GM12878 (cell line): ENCODE data around the gene CNTRL. TPM values are rescaled to one million over a fixed set of nuclear protein-coding genes. Genes with fewer than 3 reads are reported as not detected.

Source experiments
- ATF7 ChIP-seq: fragments of 450-650 bp; IDR thresholded peaks from 2 replicates; pipeline ENCODE4 v1.6.1; 2016; ENCODE audit warnings: low read depth, mild to moderate bottlenecking
- CBX5 ChIP-seq: sonication (generic); IDR thresholded peaks from 2 replicates; pipeline ENCODE4 v1.6.1; 2016; ENCODE audit warnings: low read depth, moderate library complexity, mild to moderate bottlenecking, inconsistent platforms
- CEBPB ChIP-seq, 2 experiments: fragments of 150-350 bp in 1 of 2; IDR thresholded peaks; 2 replicates each; pipeline ENCODE4 v1.6.1; 2012 to 2014; ENCODE audit warnings: low read depth in 2 of 2, low read length in 2 of 2, borderline replicate concordance in 1 of 2, inconsistent platforms in 1 of 2
- CUX1 ChIP-seq: IDR thresholded peaks from 2 replicates; pipeline ENCODE4 v1.6.1; 2012; ENCODE audit warnings: improper control_type of control experiment, low read depth, low read length; ENCODE audit not compliant: insufficient replicate concordance
- FOS ChIP-seq: IDR thresholded peaks from 3 replicates; pipeline ENCODE4 v1.6.1; 2011; ENCODE audit warnings: borderline replicate concordance; ENCODE audit not compliant: insufficient read length; ENCODE audit errors: extremely low read depth
- HDGF ChIP-seq: fragments of 450-650 bp; IDR thresholded peaks from 2 replicates; pipeline ENCODE4 v1.6.1; 2016; ENCODE audit warnings: antibody characterized with exemption
- IRF4 ChIP-seq: IDR thresholded peaks from 2 replicates; pipeline ENCODE4 v1.6.1; 2011; ENCODE audit warnings: low read depth, low read length
- JUNB ChIP-seq: IDR thresholded peaks from 2 replicates; pipeline ENCODE4 v1.6.1; 2016; ENCODE audit warnings: antibody characterized with exemption, mild to moderate bottlenecking
- NBN ChIP-seq: fragments of 450-650 bp; IDR thresholded peaks from 2 replicates; pipeline ENCODE4 v1.6.1; 2016
- RAD21 ChIP-seq: IDR thresholded peaks from 2 replicates; pipeline ENCODE4 v1.6.1; 2011; ENCODE audit warnings: mild to moderate bottlenecking, low read depth, low read length, moderate library complexity; ENCODE audit not compliant: insufficient read depth
- RUNX3 ChIP-seq: IDR thresholded peaks from 2 replicates; pipeline ENCODE4 v1.6.1; 2012; ENCODE audit warnings: low read length, inconsistent platforms
- SMARCA5 ChIP-seq: fragments of 450-650 bp; IDR thresholded peaks from 2 replicates; pipeline ENCODE4 v1.6.1; 2017; ENCODE audit warnings: mild to moderate bottlenecking
- SPI1 ChIP-seq: IDR thresholded peaks from 2 replicates; pipeline ENCODE4 v1.6.1; 2011; ENCODE audit warnings: low read depth, mild to moderate bottlenecking, low read length, moderate library complexity, borderline replicate concordance; ENCODE audit not compliant: insufficient read depth
- ZNF217 ChIP-seq: fragments of 450-650 bp; IDR thresholded peaks from 2 replicates; pipeline ENCODE4 v1.6.1; 2017; ENCODE audit warnings: antibody characterized with exemption, mild to moderate bottlenecking
- polyA plus RNA-seq, 11 experiments: library from polyadenylated mRNA; depleted of rRNA in 4 of 11; unstranded in 6 of 11; stranded (reverse) in 5 of 11; fragments of >200 nt; fragmentation: Nextera tagmentation in 4 of 11; fragmentation: Illumina TruSeq in 1 of 11; extraction: Ambion mirVana in 4 of 11; extraction: Trizol in 1 of 11; gene quantifications; 1 replicate in 1 of 11; 2 replicates in 10 of 11; pipeline versions ENCODE4 v1.2.1 to v1.2.3, GENCODE V29; 2011 to 2016; ENCODE audit warnings: inconsistent platforms in 2 of 11, missing spikeins in 2 of 11, low read depth in 1 of 11
- total RNA-seq, 4 experiments: library from RNA; depleted of rRNA in 3 of 4; stranded (reverse); fragments of >200 nt in 3 of 4; fragmentation: Illumina TruSeq in 1 of 4; extraction: Trizol in 1 of 4; gene quantifications; 2 replicates each; pipeline versions ENCODE4 v1.2.1 to v1.2.3, GENCODE V29; 2013 to 2021
- TF ChIP-seq, protein P1 (sequence below): fragments of 450-650 bp; IDR thresholded peaks from 2 replicates; pipeline ENCODE4 v1.6.1; 2017; ENCODE audit warnings: mild to moderate bottlenecking, moderate library complexity
- TF ChIP-seq, protein P2 (sequence below): IDR thresholded peaks from 2 replicates; pipeline ENCODE4 v1.6.1; 2012; ENCODE audit warnings: low read length, inconsistent platforms

CNTRL gene
- total and polyA plus RNA-seq, 10 of the 15 experiments (the other 5 are each of a cell fraction or from before 2014, with no cell fraction given), result 20.0 to 65.4 (median 38.8) TPM

- TF ChIP-seq, protein P1, sequence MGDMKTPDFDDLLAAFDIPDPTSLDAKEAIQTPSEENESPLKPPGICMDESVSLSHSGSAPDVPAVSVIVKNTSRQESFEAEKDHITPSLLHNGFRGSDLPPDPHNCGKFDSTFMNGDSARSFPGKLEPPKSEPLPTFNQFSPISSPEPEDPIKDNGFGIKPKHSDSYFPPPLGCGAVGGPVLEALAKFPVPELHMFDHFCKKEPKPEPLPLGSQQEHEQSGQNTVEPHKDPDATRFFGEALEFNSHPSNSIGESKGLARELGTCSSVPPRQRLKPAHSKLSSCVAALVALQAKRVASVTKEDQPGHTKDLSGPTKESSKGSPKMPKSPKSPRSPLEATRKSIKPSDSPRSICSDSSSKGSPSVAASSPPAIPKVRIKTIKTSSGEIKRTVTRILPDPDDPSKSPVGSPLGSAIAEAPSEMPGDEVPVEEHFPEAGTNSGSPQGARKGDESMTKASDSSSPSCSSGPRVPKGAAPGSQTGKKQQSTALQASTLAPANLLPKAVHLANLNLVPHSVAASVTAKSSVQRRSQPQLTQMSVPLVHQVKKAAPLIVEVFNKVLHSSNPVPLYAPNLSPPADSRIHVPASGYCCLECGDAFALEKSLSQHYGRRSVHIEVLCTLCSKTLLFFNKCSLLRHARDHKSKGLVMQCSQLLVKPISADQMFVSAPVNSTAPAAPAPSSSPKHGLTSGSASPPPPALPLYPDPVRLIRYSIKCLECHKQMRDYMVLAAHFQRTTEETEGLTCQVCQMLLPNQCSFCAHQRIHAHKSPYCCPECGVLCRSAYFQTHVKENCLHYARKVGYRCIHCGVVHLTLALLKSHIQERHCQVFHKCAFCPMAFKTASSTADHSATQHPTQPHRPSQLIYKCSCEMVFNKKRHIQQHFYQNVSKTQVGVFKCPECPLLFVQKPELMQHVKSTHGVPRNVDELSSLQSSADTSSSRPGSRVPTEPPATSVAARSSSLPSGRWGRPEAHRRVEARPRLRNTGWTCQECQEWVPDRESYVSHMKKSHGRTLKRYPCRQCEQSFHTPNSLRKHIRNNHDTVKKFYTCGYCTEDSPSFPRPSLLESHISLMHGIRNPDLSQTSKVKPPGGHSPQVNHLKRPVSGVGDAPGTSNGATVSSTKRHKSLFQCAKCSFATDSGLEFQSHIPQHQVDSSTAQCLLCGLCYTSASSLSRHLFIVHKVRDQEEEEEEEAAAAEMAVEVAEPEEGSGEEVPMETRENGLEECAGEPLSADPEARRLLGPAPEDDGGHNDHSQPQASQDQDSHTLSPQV, result no peak
- TF ChIP-seq NBN (no peak), HDGF (no peak), JUNB (peak; percentile 31), CUX1 (no peak), CEBPB (IDR thresholded peaks at IDR 0.05; ENCODE audit: borderline replicate concordance in 1 of 2, low read depth in 2 of 2, low read length in 2 of 2) (no peak), SPI1 (no peak), FOS (no peak), ATF7 (no peak), CBX5 (no peak), RUNX3 (peak; percentile 64), ZNF217 (no peak), SMARCA5 (no peak), IRF4 (0 out of 2 replicates have a peak, but pooled peaks have one; percentile 13), RAD21 (no peak)
- TF ChIP-seq, protein P2, sequence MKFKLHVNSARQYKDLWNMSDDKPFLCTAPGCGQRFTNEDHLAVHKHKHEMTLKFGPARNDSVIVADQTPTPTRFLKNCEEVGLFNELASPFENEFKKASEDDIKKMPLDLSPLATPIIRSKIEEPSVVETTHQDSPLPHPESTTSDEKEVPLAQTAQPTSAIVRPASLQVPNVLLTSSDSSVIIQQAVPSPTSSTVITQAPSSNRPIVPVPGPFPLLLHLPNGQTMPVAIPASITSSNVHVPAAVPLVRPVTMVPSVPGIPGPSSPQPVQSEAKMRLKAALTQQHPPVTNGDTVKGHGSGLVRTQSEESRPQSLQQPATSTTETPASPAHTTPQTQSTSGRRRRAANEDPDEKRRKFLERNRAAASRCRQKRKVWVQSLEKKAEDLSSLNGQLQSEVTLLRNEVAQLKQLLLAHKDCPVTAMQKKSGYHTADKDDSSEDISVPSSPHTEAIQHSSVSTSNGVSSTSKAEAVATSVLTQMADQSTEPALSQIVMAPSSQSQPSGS, result no peak
Observed at GRCh38 chr9:121210536-121210935, 135.8 kb downstream of the CNTRL start (continued).
